Measurements from ENCODE around the gene TFCP2L1. TPM values are rescaled to one million over a fixed set of nuclear protein-coding genes. Genes with fewer than 3 reads are reported as not detected.
"Not testable (repeated sequence)": the region's sequence is repeated elsewhere in the genome, so short reads cannot be mapped to it uniquely, and the experiment has no call there.

Gene TFCP2L1
- total and polyA plus RNA-seq, 9 donors = 0.05 to 13.8 (median 0.86) TPM; not detected in 1

- DNase-seq = no peak
- Histone ChIP-seq H3K4me3 (no peak overlapping the region), H3K4me1 (ENCODE audit: insufficient read depth) (no peaks in the 10 kb centered on the region), H3K9me3 (no peaks in the 10 kb centered on the region), H3K27ac (no peak overlapping the region), H3K36me3 (no peaks in the 10 kb centered on the region), H3K27me3 (no peaks in the 10 kb centered on the region)
- intact Hi-C loops (cut with DNase I) = no loop called here
- TF ChIP-seq, protein P1, sequence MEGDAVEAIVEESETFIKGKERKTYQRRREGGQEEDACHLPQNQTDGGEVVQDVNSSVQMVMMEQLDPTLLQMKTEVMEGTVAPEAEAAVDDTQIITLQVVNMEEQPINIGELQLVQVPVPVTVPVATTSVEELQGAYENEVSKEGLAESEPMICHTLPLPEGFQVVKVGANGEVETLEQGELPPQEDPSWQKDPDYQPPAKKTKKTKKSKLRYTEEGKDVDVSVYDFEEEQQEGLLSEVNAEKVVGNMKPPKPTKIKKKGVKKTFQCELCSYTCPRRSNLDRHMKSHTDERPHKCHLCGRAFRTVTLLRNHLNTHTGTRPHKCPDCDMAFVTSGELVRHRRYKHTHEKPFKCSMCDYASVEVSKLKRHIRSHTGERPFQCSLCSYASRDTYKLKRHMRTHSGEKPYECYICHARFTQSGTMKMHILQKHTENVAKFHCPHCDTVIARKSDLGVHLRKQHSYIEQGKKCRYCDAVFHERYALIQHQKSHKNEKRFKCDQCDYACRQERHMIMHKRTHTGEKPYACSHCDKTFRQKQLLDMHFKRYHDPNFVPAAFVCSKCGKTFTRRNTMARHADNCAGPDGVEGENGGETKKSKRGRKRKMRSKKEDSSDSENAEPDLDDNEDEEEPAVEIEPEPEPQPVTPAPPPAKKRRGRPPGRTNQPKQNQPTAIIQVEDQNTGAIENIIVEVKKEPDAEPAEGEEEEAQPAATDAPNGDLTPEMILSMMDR (IDR thresholded peaks at IDR 0.05) = no peak
- TF ChIP-seq EP300 (IDR thresholded peaks at IDR 0.05) (no peak), POLR2A (IDR thresholded peaks at IDR 0.05) (no peak)
- WGBS, 3 donors = 61 to 69% (median 62%) methylated on average over 6 of the region's 6 CpGs
Measured at GRCh38 chr2:121228521-121228920, 56.5 kb downstream of the TFCP2L1 start.

DNA sequence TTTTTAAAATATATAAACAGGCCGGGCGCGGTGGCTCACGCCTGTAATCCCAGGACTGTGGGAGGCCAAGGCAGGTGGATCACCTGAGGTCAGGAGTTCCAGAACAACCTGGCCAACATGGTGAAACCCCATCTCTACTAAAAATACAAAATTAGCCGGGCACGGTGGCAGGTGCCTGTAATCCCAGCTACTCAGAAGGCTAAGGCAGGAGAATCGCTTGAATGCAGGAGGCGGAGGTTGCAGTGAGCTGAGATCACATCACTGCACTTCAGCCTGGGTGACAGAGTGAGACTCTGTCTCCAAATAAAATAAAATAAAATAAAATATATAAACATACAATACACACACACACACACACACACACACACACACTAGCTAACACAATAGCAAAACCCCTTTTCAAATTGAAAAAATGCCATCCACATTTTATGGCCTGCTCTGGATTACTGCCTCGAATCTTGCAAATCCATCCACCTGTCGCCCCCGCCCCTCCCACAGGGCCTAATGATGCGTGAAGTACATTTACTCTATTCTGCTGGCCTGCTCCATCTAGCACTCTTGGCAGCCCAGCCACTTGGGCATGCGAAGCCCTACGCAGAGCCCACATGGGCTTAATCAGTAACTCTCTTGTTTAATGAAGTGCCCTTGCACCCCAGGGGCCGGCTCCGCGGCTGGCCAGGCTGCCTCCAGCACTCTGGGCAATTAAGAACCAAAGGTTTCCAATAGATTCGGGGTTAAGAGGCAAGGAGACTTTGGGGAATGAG lies 57.4 kb downstream of the TFCP2L1 start:
- H3K4me1 ChIP-seq (ENCODE audit: insufficient read depth); H3K36me3 ChIP-seq; H3K27me3 ChIP-seq; H3K9me3 ChIP-seq; DNase-seq; H3K27ac ChIP-seq; H3K4me3 ChIP-seq; intact Hi-C loops (cut with DNase I): not testable (repeated sequence)
- WGBS, 3 donors = 79 to 83% (median 82%) methylated on average over 18 of the region's 18 CpGs

GRCh38 chr2:121225681-121226080 lies 59.3 kb downstream of the TFCP2L1 start:
- intact Hi-C loops (cut with DNase I); H3K27me3 ChIP-seq; H3K9me3 ChIP-seq; H3K4me3 ChIP-seq; DNase-seq; H3K36me3 ChIP-seq; H3K27ac ChIP-seq; H3K4me1 ChIP-seq (ENCODE audit: insufficient read depth): not testable (repeated sequence)
- WGBS, 3 donors = 93 to 95% (median 94%) methylated on average over 26 of the region's 26 CpGs

DNA sequence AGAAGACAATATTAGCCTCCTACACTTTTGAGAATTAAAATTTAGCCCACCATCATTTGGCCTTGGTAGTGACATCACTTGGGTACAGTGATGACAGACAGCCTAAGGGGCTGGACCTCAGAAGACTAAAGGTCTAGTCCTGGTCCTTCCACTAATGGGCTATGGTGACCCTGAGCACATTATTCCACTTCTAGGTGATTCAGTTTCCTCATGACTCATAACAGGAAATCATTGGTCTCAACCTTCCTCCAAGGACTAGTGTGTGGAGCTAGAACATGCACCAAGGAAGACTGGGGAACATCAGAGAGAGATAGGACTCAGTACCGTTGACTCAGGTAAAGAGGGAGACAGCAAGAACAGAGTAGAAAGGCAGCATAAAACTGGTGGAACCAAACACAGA lies 64.0 kb downstream of the TFCP2L1 start:
- Histone ChIP-seq H3K27me3 (no peaks in the 10 kb centered on the region), H3K36me3 (no peaks in the 10 kb centered on the region), H3K4me3 (no peak overlapping the region), H3K4me1 (ENCODE audit: insufficient read depth) (no peaks in the 10 kb centered on the region), H3K27ac (no peak overlapping the region), H3K9me3 (no peaks in the 10 kb centered on the region)
- TF ChIP-seq, protein P1 (IDR thresholded peaks at IDR 0.05) = no peak
- no peak for TF ChIP-seq EP300 (IDR thresholded peaks at IDR 0.05)
- no peak for TF ChIP-seq POLR2A (IDR thresholded peaks at IDR 0.05)
- WGBS, 3 donors = 76 to 87% (median 86%) methylated on average over 1 of the region's 1 CpG
- intact Hi-C loops (cut with DNase I) = no loop called here
- no peak for DNase-seq

DNA sequence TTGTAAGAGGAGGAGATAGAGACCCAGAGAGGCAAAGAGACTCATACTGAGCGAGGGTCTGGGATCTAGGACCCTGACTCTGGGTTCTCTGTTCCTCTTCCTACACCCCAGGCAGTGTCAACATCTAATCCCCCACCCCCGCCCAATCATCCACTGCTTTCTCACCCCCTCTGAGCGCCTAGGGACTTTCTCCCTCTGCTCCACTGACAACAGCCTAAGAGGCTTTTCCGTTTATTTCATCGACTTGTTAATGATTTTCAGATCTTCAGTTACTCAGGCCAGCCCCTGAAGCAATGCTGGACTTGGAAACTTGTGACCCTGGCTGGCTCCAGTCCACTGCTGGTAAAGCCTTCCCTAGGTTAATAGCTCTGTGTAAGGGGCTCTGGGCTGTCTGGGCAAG lies 65.1 kb downstream of the TFCP2L1 start:
- no peaks in the 10 kb centered on the region for H3K27me3 ChIP-seq
- intact Hi-C loops (cut with DNase I) = no loop called here
- TF ChIP-seq POLR2A (IDR thresholded peaks at IDR 0.05) (no peak), EP300 (IDR thresholded peaks at IDR 0.05) (no peak)
- TF ChIP-seq, protein P1 (IDR thresholded peaks at IDR 0.05) = no peak
- no peaks in the 10 kb centered on the region for H3K9me3 ChIP-seq
- DNase-seq = no peak
- 78 to 85% (median 84%) methylated on average over 5 of the region's 5 CpGs for WGBS, 3 donors
- H3K4me3 ChIP-seq = no peak overlapping the region
- no peaks in the 10 kb centered on the region for H3K36me3 ChIP-seq
- no peak overlapping the region for H3K27ac ChIP-seq
- no peaks in the 10 kb centered on the region for H3K4me1 ChIP-seq (ENCODE audit: insufficient read depth)
